ENCODE data around the gene SNRNP40.

DNA sequence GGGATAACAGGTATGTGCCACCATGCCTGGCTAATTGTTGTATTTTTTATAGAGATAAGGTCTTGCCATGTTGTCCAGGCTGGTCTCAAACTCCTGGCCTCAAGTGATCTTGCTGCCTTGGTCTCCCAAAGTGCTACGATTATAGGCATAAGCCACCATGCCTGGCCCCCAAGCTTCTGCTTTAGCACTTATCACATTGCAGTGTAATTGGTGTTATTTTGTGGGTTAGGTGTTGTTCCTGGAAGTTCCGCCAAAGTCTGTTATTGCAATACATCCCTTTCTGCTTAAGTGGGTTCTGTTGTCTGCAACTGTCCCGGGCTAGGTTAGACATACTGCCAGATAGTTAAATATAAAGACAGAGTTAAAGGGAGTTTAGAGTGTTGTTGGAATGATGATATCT, 3.6 kb upstream of the SNRNP40 start:
- TF ChIP-seq JUNB (CRISPR knock-in tag; IDR thresholded peaks at IDR 0.05; ENCODE audit: borderline replicate concordance) (no peak), KAT7 (CRISPR knock-in tag; IDR thresholded peaks at IDR 0.05; ENCODE audit: borderline replicate concordance) (no peak), POLR2A (IDR thresholded peaks at IDR 0.05; ENCODE audit: insufficient read depth in 1 of 2, low read depth in 2 of 2, low read length in 2 of 2) (no peak), ZNF614 (CRISPR knock-in tag; IDR thresholded peaks at IDR 0.05; ENCODE audit: borderline replicate concordance) (no peak), PRPF4 (IDR thresholded peaks at IDR 0.05; ENCODE audit: low read depth, low read length, poor library complexity, severe bottlenecking) (no peak), POLR2AphosphoS5 (IDR thresholded peaks at IDR 0.05; ENCODE audit: low read depth, low read length) (no peak), CEBPB (IDR thresholded peaks at IDR 0.05; ENCODE audit: borderline replicate concordance, low read depth, low read length) (no peak)

Data from HepG2 (cell line).